ENCODE data around the gene ZNF614. TPM values are rescaled to one million over a fixed set of nuclear protein-coding genes. Genes with fewer than 3 reads are reported as not detected.

The ZNF614 gene
- total RNA-seq, 2 experiments from 2014 or later, result 8.9 to 11.2 TPM

- CTCF ChIA-PET (ENCODE audit: unreplicated experiment), result no interaction called here
- H3K4me3 ChIP-seq (ENCODE audit: low read depth, low read length, poor library complexity, severe bottlenecking), result no peak overlapping the region
- H3K4me2 ChIP-seq (ENCODE audit: low read length), result no peak overlapping the region
- POLR2A ChIA-PET, result no interaction called here
- no peaks in the 10 kb centered on the region for H3K9me2 ChIP-seq (ENCODE audit: insufficient read depth, low read length)
- H3K9me3 ChIP-seq (ENCODE audit: low read length), result peaks cover 30% of the 10 kb centered on the region; the same call in 1 of the 2 replicates
- H3K79me2 ChIP-seq (ENCODE audit: insufficient read depth, low read depth, low read length), result peaks cover 8% of the 10 kb centered on the region; the same call in 1 of the 2 replicates
- no peak for TF ChIP-seq EZH2phosphoT487 (IDR thresholded peaks at IDR 0.05; ENCODE audit: borderline replicate concordance, low read depth, low read length)
- TF ChIP-seq, protein P1, sequence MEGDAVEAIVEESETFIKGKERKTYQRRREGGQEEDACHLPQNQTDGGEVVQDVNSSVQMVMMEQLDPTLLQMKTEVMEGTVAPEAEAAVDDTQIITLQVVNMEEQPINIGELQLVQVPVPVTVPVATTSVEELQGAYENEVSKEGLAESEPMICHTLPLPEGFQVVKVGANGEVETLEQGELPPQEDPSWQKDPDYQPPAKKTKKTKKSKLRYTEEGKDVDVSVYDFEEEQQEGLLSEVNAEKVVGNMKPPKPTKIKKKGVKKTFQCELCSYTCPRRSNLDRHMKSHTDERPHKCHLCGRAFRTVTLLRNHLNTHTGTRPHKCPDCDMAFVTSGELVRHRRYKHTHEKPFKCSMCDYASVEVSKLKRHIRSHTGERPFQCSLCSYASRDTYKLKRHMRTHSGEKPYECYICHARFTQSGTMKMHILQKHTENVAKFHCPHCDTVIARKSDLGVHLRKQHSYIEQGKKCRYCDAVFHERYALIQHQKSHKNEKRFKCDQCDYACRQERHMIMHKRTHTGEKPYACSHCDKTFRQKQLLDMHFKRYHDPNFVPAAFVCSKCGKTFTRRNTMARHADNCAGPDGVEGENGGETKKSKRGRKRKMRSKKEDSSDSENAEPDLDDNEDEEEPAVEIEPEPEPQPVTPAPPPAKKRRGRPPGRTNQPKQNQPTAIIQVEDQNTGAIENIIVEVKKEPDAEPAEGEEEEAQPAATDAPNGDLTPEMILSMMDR (conservative IDR thresholded peaks at IDR 0.05; ENCODE audit: low read length), result no peak
- no peak overlapping the region for H3K27ac ChIP-seq (ENCODE audit: low read depth, low read length, poor library complexity, severe bottlenecking)
- no peaks in the 10 kb centered on the region for H4K20me1 ChIP-seq (ENCODE audit: insufficient read depth, low read length)
- H2AFZ ChIP-seq (ENCODE audit: low read length), result no peak overlapping the region
- no peaks in the 10 kb centered on the region; the same call in 1 of the 2 replicates for H3K36me3 ChIP-seq (ENCODE audit: insufficient read depth, low read length)
- DNase-seq (ENCODE audit: low spot score), result no peak
- BruUV-seq (replicated peaks), result no TSS peak
- no peaks in the 10 kb centered on the region for H3K4me1 ChIP-seq (ENCODE audit: insufficient read depth, low read length, poor library complexity, severe bottlenecking)
- intact Hi-C loops (cut with micrococcal nuclease; ENCODE audit: unreplicated experiment), result no loop called here
These were observed 48.0 kb downstream of the ZNF614 start for GRCh38 chr19:51980116-51980736.

DNA sequence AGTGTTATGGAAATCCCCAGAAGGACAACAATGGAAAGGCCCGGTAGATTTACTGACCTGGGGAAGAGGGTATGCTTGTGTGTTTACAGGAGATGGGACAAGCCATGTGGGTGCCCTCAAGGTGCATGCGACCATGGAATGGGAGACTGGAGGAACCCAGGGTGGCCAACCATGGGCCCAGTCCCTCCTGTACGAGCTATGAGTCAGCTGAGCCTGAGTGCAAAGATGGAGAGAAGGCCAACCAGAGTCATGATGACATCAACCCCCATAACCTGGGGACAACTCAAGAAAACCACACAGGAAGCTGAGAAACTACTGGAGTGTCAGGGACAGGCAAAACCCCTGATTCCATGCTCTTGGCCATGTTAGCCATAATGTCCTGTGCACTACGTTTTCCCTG, 49.3 kb downstream of the ZNF614 start:
- H3K79me2 ChIP-seq (ENCODE audit: insufficient read depth, low read depth, low read length), result no peaks in the 10 kb centered on the region
- H3K36me3 ChIP-seq (ENCODE audit: insufficient read depth, low read length), result peaks cover 12% of the 10 kb centered on the region
- H3K4me1 ChIP-seq (ENCODE audit: insufficient read depth, low read length, poor library complexity, severe bottlenecking), result no peaks in the 10 kb centered on the region
- H2AFZ ChIP-seq (ENCODE audit: low read length), result no peak overlapping the region
- H3K27ac ChIP-seq (ENCODE audit: low read depth, low read length, poor library complexity, severe bottlenecking), result no peak overlapping the region
- H3K9me3 ChIP-seq (ENCODE audit: low read length), result peaks cover 23% of the 10 kb centered on the region; the same call in 1 of the 2 replicates
- CTCF ChIA-PET (ENCODE audit: unreplicated experiment), result no interaction called here
- BruUV-seq (replicated peaks), result no TSS peak
- DNase-seq (ENCODE audit: low spot score), result no peak
- POLR2A ChIA-PET, result no interaction called here
- H3K4me3 ChIP-seq (ENCODE audit: low read depth, low read length, poor library complexity, severe bottlenecking), result no peak overlapping the region
- TF ChIP-seq EZH2phosphoT487 (IDR thresholded peaks at IDR 0.05; ENCODE audit: borderline replicate concordance, low read depth, low read length), result no peak
- TF ChIP-seq, protein P1 (conservative IDR thresholded peaks at IDR 0.05; ENCODE audit: low read length), result no peak
- H3K4me2 ChIP-seq (ENCODE audit: low read length), result no peak overlapping the region
- intact Hi-C loops (cut with micrococcal nuclease; ENCODE audit: unreplicated experiment), result no loop called here
- no peaks in the 10 kb centered on the region for H4K20me1 ChIP-seq (ENCODE audit: insufficient read depth, low read length)
- H3K9me2 ChIP-seq (ENCODE audit: insufficient read depth, low read length), result no peaks in the 10 kb centered on the region

- BruUV-seq (replicated peaks), result no TSS peak
- Histone ChIP-seq H2AFZ (ENCODE audit: low read length) (no peak overlapping the region), H3K27ac (ENCODE audit: low read depth, low read length, poor library complexity, severe bottlenecking) (no peak overlapping the region), H3K79me2 (ENCODE audit: insufficient read depth, low read depth, low read length) (no peaks in the 10 kb centered on the region), H3K4me2 (ENCODE audit: low read length) (no peak overlapping the region), H3K9me2 (ENCODE audit: insufficient read depth, low read length) (no peaks in the 10 kb centered on the region), H3K4me3 (ENCODE audit: low read depth, low read length, poor library complexity, severe bottlenecking) (no peak overlapping the region), H3K4me1 (ENCODE audit: insufficient read depth, low read length, poor library complexity, severe bottlenecking) (no peaks in the 10 kb centered on the region), H4K20me1 (ENCODE audit: insufficient read depth, low read length) (no peaks in the 10 kb centered on the region), H3K36me3 (ENCODE audit: insufficient read depth, low read length) (peaks cover 26% of the 10 kb centered on the region), H3K9me3 (ENCODE audit: low read length) (peaks cover 19% of the 10 kb centered on the region; the same call in 1 of the 2 replicates)
- intact Hi-C loops (cut with micrococcal nuclease; ENCODE audit: unreplicated experiment), result no loop called here
- no peak for DNase-seq (ENCODE audit: low spot score)
- ChIA-PET CTCF (ENCODE audit: unreplicated experiment) (no interaction called here), POLR2A (no interaction called here)
- TF ChIP-seq, protein P1 (conservative IDR thresholded peaks at IDR 0.05; ENCODE audit: low read length), result no peak
- TF ChIP-seq EZH2phosphoT487 (IDR thresholded peaks at IDR 0.05; ENCODE audit: borderline replicate concordance, low read depth, low read length), result no peak
These were observed 50.8 kb downstream of the ZNF614 start for GRCh38 chr19:51977346-51977745.
